K562 (cell line): Measurements from ENCODE around the gene TMPRSS5. TPM values are rescaled to one million over a fixed set of nuclear protein-coding genes. Genes with fewer than 3 reads are reported as not detected.

Source experiments
- ATAC-seq: fragments of 200-7000 bp; cut with Tn5 transposase; 3 replicates; pipeline ENCODE4 v1.9.1; 2020; ENCODE audit warnings: moderate library complexity
- BruUV-seq: library from RNA; stranded (reverse); fragments of 400-500 nt; replicated peaks from 2 replicates; lab custom pipeline; 2021; lab: Mats Ljungman, UMichigan
- CTCF ChIA-PET: fragments of 300-600 bp; formaldehyde crosslinking; extraction: SDS; loops from one replicate; lab custom pipeline; 2021; ENCODE audit warnings: low intra/inter-chr PET ratio; lab: Yijun Ruan, JAX
- POLR2A ChIA-PET: fragments of 300-600, 350-650 bp; sonication (Branson Sonifier 250); formaldehyde crosslinking; extraction: SDS; loops from one replicate; lab custom pipeline; 2021; ENCODE audit warnings: antibody characterized with exemption, inconsistent platforms; lab: Yijun Ruan, JAX
- DNase-seq, 4 experiments: peaks; one replicate each; pipeline versions ENCODE4 v3.0.0 to v3.0.0-alpha.2; 2011 to 2018; ENCODE audit warnings: low spot score in 3 of 4, mixed read lengths in 3 of 4; ENCODE audit errors: extremely low read depth in 1 of 4
- FAIRE-seq: peaks from 2 replicates; lab custom pipeline; 2011; peaks lifted over from hg19 to GRCh38; lab: Jason Lieb, UNC
- H2AFZ ChIP-seq: 2 replicates; pipeline ENCODE4 v1.6.0; 2011; ENCODE audit warnings: low read depth, low read length, control low read depth, inconsistent platforms
- H3K27ac ChIP-seq: fragments of 200-600 bp; 3 replicates; pipeline ENCODE4 v1.8.0; 2011; ENCODE audit warnings: low read depth, mild to moderate bottlenecking, control low read depth, inconsistent platforms, low read length, moderate library complexity, mixed read lengths; ENCODE audit errors: extremely low read depth
- H3K27me3 ChIP-seq, 2 experiments: fragments of 300-600 bp in 1 of 2; 2 replicates in 1 of 2; 3 replicates in 1 of 2; pipeline versions ENCODE4 v1.6.0 to v1.8.0; 2011; ENCODE audit warnings: inconsistent platforms in 2 of 2, low read length in 2 of 2, mild to moderate bottlenecking in 1 of 2, mixed read lengths in 1 of 2, moderate library complexity in 1 of 2; ENCODE audit not compliant: control insufficient read depth in 2 of 2, insufficient read depth in 2 of 2
- H3K36me3 ChIP-seq: fragments of 300-600 bp; 3 replicates; pipeline ENCODE4 v1.8.0; 2011; ENCODE audit warnings: mild to moderate bottlenecking, low read length, inconsistent platforms; ENCODE audit not compliant: control insufficient read depth, insufficient read depth
- H3K4me1 ChIP-seq, 2 experiments: fragments of 200-600 bp in 1 of 2; replicated peaks in 1 of 2; 2 replicates in 1 of 2; 3 replicates in 1 of 2; pipeline versions ENCODE4 v1.5.1 to v1.8.0; 2011; ENCODE audit warnings: inconsistent platforms in 2 of 2, low read length in 2 of 2, mild to moderate bottlenecking in 1 of 2, mixed read lengths in 1 of 2, moderate library complexity in 1 of 2; ENCODE audit not compliant: control insufficient read depth in 2 of 2, insufficient read depth in 2 of 2
- H3K4me2 ChIP-seq: 2 replicates; pipeline ENCODE4 v1.6.1; 2011; ENCODE audit warnings: low read length, control low read depth, inconsistent platforms, mixed read lengths; ENCODE audit not compliant: insufficient read depth
- H3K4me3 ChIP-seq: fragments of 200-600 bp; sonication (generic), shearing (Covaris generic); 2 replicates; pipeline ENCODE4 v1.5.1; 2016; ENCODE audit warnings: control low read depth, inconsistent platforms
- H3K79me2 ChIP-seq: fragments of 200-600 bp; 3 replicates; pipeline ENCODE4 v1.8.0; 2011; ENCODE audit warnings: low read length, inconsistent platforms; ENCODE audit not compliant: control insufficient read depth, insufficient read depth
- H3K9ac ChIP-seq, 2 experiments: 2 replicates each; pipeline versions ENCODE4 v1.6.0 to v1.6.1; 2011; ENCODE audit warnings: low read depth in 2 of 2, low read length in 2 of 2, control low read depth in 1 of 2, inconsistent platforms in 1 of 2, mild to moderate bottlenecking in 1 of 2, mixed read lengths in 1 of 2; ENCODE audit not compliant: insufficient read depth in 1 of 2
- H3K9me1 ChIP-seq: one replicate; pipeline ENCODE4 v1.6.0; 2011; ENCODE audit warnings: inconsistent platforms, mild to moderate bottlenecking, low read length, moderate library complexity; ENCODE audit not compliant: control insufficient read depth, insufficient read depth
- H3K9me3 ChIP-seq: replicated peaks from 2 replicates; pipeline ENCODE4 v1.5.1; 2011; ENCODE audit warnings: low read depth, low read length, inconsistent platforms; ENCODE audit not compliant: control insufficient read depth, insufficient read depth
- H4K20me1 ChIP-seq: replicated peaks from 2 replicates; pipeline ENCODE4 v1.6.1; 2011; ENCODE audit warnings: low read length, inconsistent platforms, mixed read lengths; ENCODE audit not compliant: control insufficient read depth, insufficient read depth
- ARID1B ChIP-seq: fragments of 450-650 bp; IDR thresholded peaks from 2 replicates; pipeline ENCODE4 v1.6.1; 2016; ENCODE audit warnings: antibody characterized with exemption, mild to moderate bottlenecking, inconsistent platforms
- CEBPB ChIP-seq: fragments of 450-650 bp; IDR thresholded peaks from 2 replicates; pipeline ENCODE4 v1.6.1; 2016; ENCODE audit warnings: missing genetic modification characterization, missing compliant biosample characterization
- DACH1 ChIP-seq: fragments of 450-650 bp; IDR thresholded peaks from 2 replicates; pipeline ENCODE4 v1.6.1; 2018; ENCODE audit not compliant: partially characterized antibody
- NFATC3 ChIP-seq: fragments of 450-650 bp; IDR thresholded peaks from 2 replicates; pipeline ENCODE4 v1.6.1; 2017; ENCODE audit warnings: mild to moderate bottlenecking
- SOX6 ChIP-seq: fragments of 450-650 bp; IDR thresholded peaks from 2 replicates; pipeline ENCODE4 v1.6.1; 2014; ENCODE audit warnings: mild to moderate bottlenecking
- WGBS: fragments of 100-300 bp; shearing (Covaris generic); methylation state at CpG from one replicate; pipeline ENCODE4 v1.1.6; 2016; ENCODE audit warnings: low coverage, mixed read lengths; ENCODE audit not compliant: insufficient coverage; ENCODE audit errors: missing lambda C conversion rate; 5-methylcytosine and 5-hydroxymethylcytosine counted together
- in situ Hi-C: fragments of 300-500 bp; cut with MboI; formaldehyde crosslinking; loops from 4 replicates; pipeline ENCODE4 v1.15.0; 2018; ENCODE audit warnings: inconsistent platforms, mixed read lengths
- intact Hi-C: fragments of 100-400 bp; cut with micrococcal nuclease; formaldehyde crosslinking; loops from 2 replicates; pipeline ENCODE4 v1.14.2; 2022
- polyA plus RNA-seq, 8 experiments: library from polyadenylated mRNA; depleted of rRNA in 4 of 8; stranded (reverse) in 5 of 8; unstranded in 3 of 8; fragments of >200 nt; fragmentation: Nextera tagmentation in 2 of 8; fragmentation: Illumina TruSeq in 1 of 8; extraction: Ambion mirVana in 2 of 8; extraction: Trizol in 1 of 8; gene quantifications; 2 replicates each; pipeline versions ENCODE4 v1.2.1 to v1.2.3, GENCODE V29; 2011 to 2014; ENCODE audit warnings: inconsistent platforms in 1 of 8, missing spikeins in 1 of 8
- total RNA-seq, 7 experiments: library from RNA; depleted of rRNA in 6 of 7; stranded (reverse); fragments of >200 nt in 6 of 7; fragmentation: Illumina TruSeq in 2 of 7; extraction: Trizol in 2 of 7; gene quantifications; 2 replicates each; pipeline versions ENCODE4 v1.2.1 to v1.2.3, GENCODE V29; 2011 to 2021; ENCODE audit warnings: low replicate concordance in 1 of 7
- TF ChIP-seq, protein P1 (sequence below): fragments of 450-650 bp; IDR thresholded peaks from 2 replicates; pipeline ENCODE4 v1.6.1; 2017; ENCODE audit warnings: antibody characterized with exemption, mild to moderate bottlenecking
- TF ChIP-seq, protein P2 (sequence below): fragments of 450-650 bp; IDR thresholded peaks from 2 replicates; pipeline ENCODE4 v1.6.1; 2018; ENCODE audit not compliant: partially characterized antibody

The TMPRSS5 gene
- total and polyA plus RNA-seq, 9 of the 15 experiments (the other 6 are each of a cell fraction or from before 2014, with no cell fraction given): 0.07 to 0.49 (median 0.17) TPM; not detected in 1

DNA sequence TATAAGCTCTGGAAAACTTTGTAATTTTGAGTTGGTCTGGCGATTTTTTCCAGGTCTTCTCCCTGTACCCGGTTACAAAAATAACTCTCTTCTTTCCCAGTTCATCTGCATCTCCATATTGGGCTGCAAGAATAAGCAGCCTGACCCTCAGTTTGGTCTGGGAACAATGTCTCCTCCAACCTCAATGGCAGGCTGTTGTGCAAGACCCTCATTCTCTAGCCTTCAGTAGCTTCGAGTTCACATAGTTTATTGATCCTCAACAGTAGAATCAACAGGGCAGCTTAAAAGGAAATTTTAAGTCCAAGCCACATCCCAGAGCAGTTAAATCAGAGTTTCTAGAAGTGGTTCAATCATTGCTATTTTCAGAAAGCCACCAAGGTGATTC lies 35.3 kb downstream of the TMPRSS5 start:
- CTCF ChIA-PET: no interaction called here
- 12% methylated on average over 3 of the region's 3 CpGs for WGBS
- Histone ChIP-seq H3K9ac (no peak overlapping the region), H3K27ac (no peak overlapping the region), H3K4me2 (no peak overlapping the region), H3K4me1 (peaks cover 4 to 45% of the 10 kb centered on the region in 2 experiments; a peak in 4 of 5 replicates), H3K9me1 (no peaks in the 10 kb centered on the region), H3K4me3 (no peak overlapping the region), H3K36me3 (peaks cover 2% of the 10 kb centered on the region; the same call in 2 of the 3 replicates), H4K20me1 (no peaks in the 10 kb centered on the region), H2AFZ (no peak overlapping the region), H3K79me2 (no peaks in the 10 kb centered on the region), H3K27me3 (no peaks in the 10 kb centered on the region), H3K9me3 (peaks cover 10% of the 10 kb centered on the region)
- intact Hi-C loops: no loop called here
- no TSS peak for BruUV-seq
- TF ChIP-seq CEBPB (tag) (peak; percentile 37; the same call in 1 of the 2 replicates), SOX6 (no peak)
- POLR2A ChIA-PET: no interaction called here
- FAIRE-seq (no peak), DNase-seq (no peak), ATAC-seq (no peak)
- in situ Hi-C loops: no loop called here

DNA sequence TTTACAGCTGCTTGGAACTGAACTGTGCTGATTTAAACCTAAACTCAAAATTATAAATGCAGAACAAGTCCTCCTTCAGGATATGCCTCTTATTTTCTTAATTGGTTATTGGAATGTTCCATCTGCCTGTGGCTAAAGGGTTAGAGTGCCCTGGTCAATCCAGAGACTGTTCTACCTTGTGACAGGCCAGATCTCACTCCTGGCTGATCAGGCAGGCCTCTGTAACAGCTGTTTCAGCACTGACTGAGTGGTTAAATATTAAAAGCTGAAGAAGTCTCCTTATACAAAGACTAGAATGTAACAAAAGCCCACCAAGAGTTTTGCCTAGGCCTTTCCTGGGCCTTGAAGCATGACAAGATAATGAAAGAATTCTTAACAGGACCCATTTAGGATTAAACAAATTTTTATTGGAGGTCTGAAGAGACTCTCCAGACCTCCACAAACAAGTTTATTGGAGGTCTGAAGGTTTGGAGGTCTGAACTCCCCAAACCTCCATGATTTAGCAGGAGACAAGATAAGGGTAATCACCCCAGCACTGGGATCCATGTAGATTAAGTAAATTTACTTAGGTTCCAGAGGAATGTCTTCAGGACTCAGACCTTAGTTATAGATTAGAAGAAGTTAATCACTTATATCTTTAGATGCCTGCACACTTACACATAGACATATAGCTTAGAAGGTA lies 35.8 kb downstream of the TMPRSS5 start:
- Histone ChIP-seq H3K4me2 (no peak overlapping the region), H3K9ac (no peak overlapping the region; a peak in 1 of 4 replicates), H3K27me3 (no peaks in the 10 kb centered on the region), H3K9me3 (peaks cover 13% of the 10 kb centered on the region), H3K36me3 (peaks cover 2% of the 10 kb centered on the region; the same call in 2 of the 3 replicates), H3K4me3 (no peak overlapping the region), H3K9me1 (no peaks in the 10 kb centered on the region), H4K20me1 (no peaks in the 10 kb centered on the region), H3K79me2 (no peaks in the 10 kb centered on the region), H3K4me1 (peaks cover 4 to 50% of the 10 kb centered on the region in 2 experiments; a peak in 4 of 5 replicates), H3K27ac (no peak overlapping the region; the same call in 2 of the 3 replicates), H2AFZ (0 out of 2 replicates have a peak overlapping the region, but pooled peaks have one; percentile 3)
- ChIA-PET CTCF (no interaction called here), POLR2A (interaction anchor here (1.1 kb wide), 1 partner anchor 34 kb away, joined by 3 read pairs; no protein-coding TSS in a partner anchor)
- FAIRE-seq: no peak
- peak in 3 of 4 experiments; percentile 30 to 47 (median 43) for DNase-seq
- ATAC-seq: peak; percentile 40
- in situ Hi-C loops: no loop called here
- BruUV-seq: no TSS peak
- intact Hi-C loops: no loop called here
- TF ChIP-seq NFATC3 (no peak), ARID1B (0 out of 2 replicates have a peak, but pooled peaks have one; percentile 10), DACH1 (peak; percentile 42)
- TF ChIP-seq, protein P1, sequence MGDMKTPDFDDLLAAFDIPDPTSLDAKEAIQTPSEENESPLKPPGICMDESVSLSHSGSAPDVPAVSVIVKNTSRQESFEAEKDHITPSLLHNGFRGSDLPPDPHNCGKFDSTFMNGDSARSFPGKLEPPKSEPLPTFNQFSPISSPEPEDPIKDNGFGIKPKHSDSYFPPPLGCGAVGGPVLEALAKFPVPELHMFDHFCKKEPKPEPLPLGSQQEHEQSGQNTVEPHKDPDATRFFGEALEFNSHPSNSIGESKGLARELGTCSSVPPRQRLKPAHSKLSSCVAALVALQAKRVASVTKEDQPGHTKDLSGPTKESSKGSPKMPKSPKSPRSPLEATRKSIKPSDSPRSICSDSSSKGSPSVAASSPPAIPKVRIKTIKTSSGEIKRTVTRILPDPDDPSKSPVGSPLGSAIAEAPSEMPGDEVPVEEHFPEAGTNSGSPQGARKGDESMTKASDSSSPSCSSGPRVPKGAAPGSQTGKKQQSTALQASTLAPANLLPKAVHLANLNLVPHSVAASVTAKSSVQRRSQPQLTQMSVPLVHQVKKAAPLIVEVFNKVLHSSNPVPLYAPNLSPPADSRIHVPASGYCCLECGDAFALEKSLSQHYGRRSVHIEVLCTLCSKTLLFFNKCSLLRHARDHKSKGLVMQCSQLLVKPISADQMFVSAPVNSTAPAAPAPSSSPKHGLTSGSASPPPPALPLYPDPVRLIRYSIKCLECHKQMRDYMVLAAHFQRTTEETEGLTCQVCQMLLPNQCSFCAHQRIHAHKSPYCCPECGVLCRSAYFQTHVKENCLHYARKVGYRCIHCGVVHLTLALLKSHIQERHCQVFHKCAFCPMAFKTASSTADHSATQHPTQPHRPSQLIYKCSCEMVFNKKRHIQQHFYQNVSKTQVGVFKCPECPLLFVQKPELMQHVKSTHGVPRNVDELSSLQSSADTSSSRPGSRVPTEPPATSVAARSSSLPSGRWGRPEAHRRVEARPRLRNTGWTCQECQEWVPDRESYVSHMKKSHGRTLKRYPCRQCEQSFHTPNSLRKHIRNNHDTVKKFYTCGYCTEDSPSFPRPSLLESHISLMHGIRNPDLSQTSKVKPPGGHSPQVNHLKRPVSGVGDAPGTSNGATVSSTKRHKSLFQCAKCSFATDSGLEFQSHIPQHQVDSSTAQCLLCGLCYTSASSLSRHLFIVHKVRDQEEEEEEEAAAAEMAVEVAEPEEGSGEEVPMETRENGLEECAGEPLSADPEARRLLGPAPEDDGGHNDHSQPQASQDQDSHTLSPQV: peak; percentile 46; the same call in 1 of the 2 replicates
- TF ChIP-seq, protein P2, sequence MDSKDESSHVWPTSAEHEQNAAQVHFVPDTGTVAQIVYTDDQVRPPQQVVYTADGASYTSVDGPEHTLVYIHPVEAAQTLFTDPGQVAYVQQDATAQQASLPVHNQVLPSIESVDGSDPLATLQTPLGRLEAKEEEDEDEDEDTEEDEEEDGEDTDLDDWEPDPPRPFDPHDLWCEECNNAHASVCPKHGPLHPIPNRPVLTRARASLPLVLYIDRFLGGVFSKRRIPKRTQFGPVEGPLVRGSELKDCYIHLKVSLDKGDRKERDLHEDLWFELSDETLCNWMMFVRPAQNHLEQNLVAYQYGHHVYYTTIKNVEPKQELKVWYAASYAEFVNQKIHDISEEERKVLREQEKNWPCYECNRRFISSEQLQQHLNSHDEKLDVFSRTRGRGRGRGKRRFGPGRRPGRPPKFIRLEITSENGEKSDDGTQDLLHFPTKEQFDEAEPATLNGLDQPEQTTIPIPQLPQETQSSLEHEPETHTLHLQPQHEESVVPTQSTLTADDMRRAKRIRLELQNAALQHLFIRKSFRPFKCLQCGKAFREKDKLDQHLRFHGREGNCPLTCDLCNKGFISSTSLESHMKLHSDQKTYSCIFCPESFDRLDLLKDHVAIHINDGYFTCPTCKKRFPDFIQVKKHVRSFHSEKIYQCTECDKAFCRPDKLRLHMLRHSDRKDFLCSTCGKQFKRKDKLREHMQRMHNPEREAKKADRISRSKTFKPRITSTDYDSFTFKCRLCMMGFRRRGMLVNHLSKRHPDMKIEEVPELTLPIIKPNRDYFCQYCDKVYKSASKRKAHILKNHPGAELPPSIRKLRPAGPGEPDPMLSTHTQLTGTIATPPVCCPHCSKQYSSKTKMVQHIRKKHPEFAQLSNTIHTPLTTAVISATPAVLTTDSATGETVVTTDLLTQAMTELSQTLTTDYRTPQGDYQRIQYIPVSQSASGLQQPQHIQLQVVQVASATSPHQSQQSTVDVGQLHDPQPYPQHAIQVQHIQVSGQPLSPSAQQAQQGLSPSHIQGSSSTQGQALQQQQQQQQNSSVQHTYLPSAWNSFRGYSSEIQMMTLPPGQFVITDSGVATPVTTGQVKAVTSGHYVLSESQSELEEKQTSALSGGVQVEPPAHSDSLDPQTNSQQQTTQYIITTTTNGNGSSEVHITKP: peak; percentile 94
